Epithelial cell of proximal tubule (primary cell): ENCODE results near the gene PIK3CD. TPM values are rescaled to one million over a fixed set of nuclear protein-coding genes. Genes with fewer than 3 reads are reported as not detected.

ENCODE experiments used
- DNase-seq: peaks from one replicate; pipeline ENCODE4 v3.0.0-alpha.2; 2011; ENCODE audit warnings: low read depth
- H3K4me3 ChIP-seq: 2 replicates; pipeline ENCODE4 v1.5.1; 2011; ENCODE audit warnings: low read depth, mild to moderate bottlenecking, low read length
- CTCF ChIP-seq: conservative IDR thresholded peaks from 2 replicates; pipeline ENCODE4 v1.5.1; 2012; ENCODE audit warnings: low read depth, mild to moderate bottlenecking, low read length
- total RNA-seq: library from RNA; depleted of rRNA; stranded (reverse); fragments of >200 nt; gene quantifications from 2 replicates; pipeline ENCODE4 v1.2.3, GENCODE V29; 2015

Gene PIK3CD
- total RNA-seq, 1 donor from 2014 or later = 24.5 TPM

- TF ChIP-seq CTCF = no peak
- DNase-seq = no peak
- H3K4me3 ChIP-seq = no peak overlapping the region
These were observed 28.6 kb downstream of the PIK3CD start for GRCh38 chr1:9680091-9680490.

GRCh38 chr1:9680828-9681227, 29.3 kb downstream of the PIK3CD start:
- no peak for TF ChIP-seq CTCF
- no peak overlapping the region for H3K4me3 ChIP-seq
- no peak for DNase-seq

GRCh38 chr1:9684801-9685200, 33.3 kb downstream of the PIK3CD start:
- no peak for DNase-seq
- H3K4me3 ChIP-seq = no peak overlapping the region
- TF ChIP-seq CTCF = no peak

- TF ChIP-seq CTCF = peak; percentile 6
- peak overlapping the region; percentile 58 for H3K4me3 ChIP-seq
These were observed 35.8 kb downstream of the PIK3CD start for GRCh38 chr1:9687120-9687873.

GRCh38 chr1:9687874-9688582, 36.5 kb downstream of the PIK3CD start:
- no peak for DNase-seq
- peak overlapping the region; percentile 58 for H3K4me3 ChIP-seq
- no peak for TF ChIP-seq CTCF

More at GRCh38 chr1:9687120-9687873, 35.8 kb downstream of the PIK3CD start:
- no peak for DNase-seq

GRCh38 chr1:9688599-9688998, 37.1 kb downstream of the PIK3CD start:
- DNase-seq = no peak
- peak overlapping the region; percentile 58 for H3K4me3 ChIP-seq
- TF ChIP-seq CTCF = no peak
